Upper lobe of right lung (tissue), 1 donor: ENCODE data around the gene ZBTB46. TPM values are rescaled to one million over a fixed set of nuclear protein-coding genes. Genes with fewer than 3 reads are reported as not detected.

Experiments used
- ATAC-seq: fragments of 200-7000 bp; cut with Tn5 transposase; one replicate; pipeline ENCODE4 v1.9.1; 2020; ENCODE audit warnings: mild to moderate bottlenecking, moderate library complexity
- DNase-seq: peaks from one replicate; pipeline ENCODE4 v3.0.0-alpha.2; 2020
- H3K27ac ChIP-seq: fragments of 200-600 bp; one replicate; pipeline ENCODE4 v1.8.0; 2022
- H3K27me3 ChIP-seq: fragments of 200-600 bp; one replicate; pipeline ENCODE4 v1.8.0; 2022; ENCODE audit warnings: mild to moderate bottlenecking
- H3K36me3 ChIP-seq: fragments of 200-600 bp; one replicate; pipeline ENCODE4 v1.8.0; 2022
- H3K4me1 ChIP-seq: fragments of 200-600 bp; one replicate; pipeline ENCODE4 v1.8.0; 2022
- H3K4me3 ChIP-seq: fragments of 200-600 bp; one replicate; pipeline ENCODE4 v1.8.0; 2022; ENCODE audit warnings: mild to moderate bottlenecking
- H3K9me3 ChIP-seq: fragments of 200-600 bp; one replicate; pipeline ENCODE4 v1.8.0; 2022
- intact Hi-C: fragments of 100-400 bp; cut with DNase I; formaldehyde crosslinking; loops from one replicate; pipeline ENCODE4 v1.11.0; 2022
- total RNA-seq: library from RNA; stranded (reverse); fragmentation: NEBNext Ultra II Directional; extraction: Animal tissue kit (Norgen Biotek cat#: 25700); gene quantifications from one replicate; pipeline ENCODE4 v1.2.1, GENCODE V29; 2021
- TF ChIP-seq, protein P1 (sequence below): fragments of 200-600 bp; IDR thresholded peaks from one replicate; pipeline ENCODE4 v1.8.0; 2022; ENCODE audit warnings: antibody characterized with exemption
- donor health status: DM: no; HTN: yes; CAD: no; lungs with severe emphysema.

The ZBTB46 gene
- total RNA-seq, 1 donor from 2014 or later, result 19.7 TPM

DNA sequence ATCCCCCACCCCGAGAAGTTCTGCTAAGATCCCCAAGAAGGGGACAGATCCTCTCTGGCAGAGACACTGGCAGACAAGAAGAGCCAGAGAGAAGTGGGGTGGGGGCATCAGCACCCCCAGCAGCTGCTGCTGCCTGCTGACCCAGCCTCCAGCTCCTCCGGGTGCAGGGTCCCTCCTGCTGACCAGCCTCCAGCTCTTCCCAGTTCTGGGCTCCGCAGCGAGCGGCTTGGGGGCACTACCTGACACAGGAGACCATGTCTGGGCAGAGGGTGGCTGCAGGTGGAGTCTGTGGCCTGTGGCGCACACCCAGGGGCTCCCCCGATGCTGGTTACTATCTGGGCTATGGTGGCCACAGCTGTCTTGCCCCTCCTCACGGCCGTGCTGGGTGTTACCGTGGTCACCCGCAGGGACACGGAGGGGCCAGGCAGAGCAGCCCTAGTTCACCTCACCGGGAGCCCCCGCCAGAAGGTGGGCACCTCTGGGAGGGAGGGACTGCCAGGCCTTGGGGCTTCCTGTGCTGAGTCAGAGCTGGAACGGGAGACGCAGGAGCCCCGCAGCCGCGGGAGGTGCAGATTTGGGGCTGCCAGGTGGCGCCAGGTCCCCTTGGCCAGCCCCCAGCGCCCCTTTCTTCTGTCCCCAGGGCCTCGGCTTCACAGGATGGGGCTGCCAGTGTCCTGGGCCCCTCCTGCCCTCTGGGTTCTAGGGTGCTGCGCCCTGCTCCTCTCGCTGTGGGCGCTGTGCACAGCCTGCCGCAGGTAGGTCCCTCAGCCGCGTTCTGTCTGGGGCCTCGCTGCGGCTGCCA, 94.0 kb downstream of the ZBTB46 start:
- TF ChIP-seq, protein P1, sequence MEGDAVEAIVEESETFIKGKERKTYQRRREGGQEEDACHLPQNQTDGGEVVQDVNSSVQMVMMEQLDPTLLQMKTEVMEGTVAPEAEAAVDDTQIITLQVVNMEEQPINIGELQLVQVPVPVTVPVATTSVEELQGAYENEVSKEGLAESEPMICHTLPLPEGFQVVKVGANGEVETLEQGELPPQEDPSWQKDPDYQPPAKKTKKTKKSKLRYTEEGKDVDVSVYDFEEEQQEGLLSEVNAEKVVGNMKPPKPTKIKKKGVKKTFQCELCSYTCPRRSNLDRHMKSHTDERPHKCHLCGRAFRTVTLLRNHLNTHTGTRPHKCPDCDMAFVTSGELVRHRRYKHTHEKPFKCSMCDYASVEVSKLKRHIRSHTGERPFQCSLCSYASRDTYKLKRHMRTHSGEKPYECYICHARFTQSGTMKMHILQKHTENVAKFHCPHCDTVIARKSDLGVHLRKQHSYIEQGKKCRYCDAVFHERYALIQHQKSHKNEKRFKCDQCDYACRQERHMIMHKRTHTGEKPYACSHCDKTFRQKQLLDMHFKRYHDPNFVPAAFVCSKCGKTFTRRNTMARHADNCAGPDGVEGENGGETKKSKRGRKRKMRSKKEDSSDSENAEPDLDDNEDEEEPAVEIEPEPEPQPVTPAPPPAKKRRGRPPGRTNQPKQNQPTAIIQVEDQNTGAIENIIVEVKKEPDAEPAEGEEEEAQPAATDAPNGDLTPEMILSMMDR, result no peak
- ATAC-seq (no peak), DNase-seq (peak; percentile 69)
- Histone ChIP-seq H3K9me3 (no peaks in the 10 kb centered on the region), H3K36me3 (peaks cover 33% of the 10 kb centered on the region), H3K27me3 (no peaks in the 10 kb centered on the region), H3K4me1 (peaks cover 30% of the 10 kb centered on the region), H3K27ac (peak overlapping the region; percentile 30), H3K4me3 (peak overlapping the region; percentile 61)
- intact Hi-C loops, result no loop called here

DNA sequence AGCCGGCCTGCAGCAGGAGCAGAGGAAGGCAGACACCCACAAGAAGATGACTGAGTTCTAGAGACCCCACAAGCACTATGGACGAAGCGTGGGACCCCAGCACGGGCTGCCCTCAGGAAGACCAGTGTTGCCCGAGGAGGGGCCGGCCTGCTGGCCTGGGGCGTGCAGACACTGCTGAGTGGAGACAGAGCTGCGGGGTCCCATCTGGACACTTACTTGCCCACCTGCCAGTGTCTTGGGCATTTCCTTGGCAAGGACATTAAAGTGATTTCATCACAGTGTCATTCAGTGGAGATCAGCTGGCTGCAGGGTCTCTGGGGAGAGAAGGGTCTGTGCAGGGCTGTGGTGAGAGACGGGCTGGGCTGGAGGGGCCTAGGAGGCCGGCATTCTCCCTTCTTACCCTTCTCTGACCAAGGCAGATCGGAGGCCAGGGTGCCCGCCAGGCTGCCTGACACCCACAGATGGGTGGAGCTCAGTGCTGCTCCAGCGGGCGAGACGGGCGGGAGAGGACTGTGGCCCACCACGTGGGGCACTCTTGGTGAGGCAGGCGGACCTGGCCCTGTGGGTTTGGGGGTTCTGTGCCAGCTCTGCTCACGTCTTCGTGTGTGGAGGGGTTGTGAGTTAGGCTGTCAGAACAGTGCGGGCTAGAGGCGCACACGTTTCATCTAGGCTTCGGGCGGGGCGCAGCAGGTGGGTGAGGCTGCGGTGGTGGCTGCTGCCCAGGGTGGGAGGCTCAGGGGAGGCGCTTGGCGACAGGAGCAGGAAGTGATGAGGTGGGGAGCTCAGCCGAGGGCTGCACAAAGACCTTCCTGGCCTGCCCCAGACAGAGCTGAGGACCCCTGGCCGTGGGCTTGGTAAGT, 95.0 kb downstream of the ZBTB46 start, which contains the start of gene LIME1:
Gene LIME1, plus strand, starts transcription at position 806 of the 860 bp plus-strand sequence. CDS start 886 bp downstream, outside the sequence.
- H3K9me3 ChIP-seq, result no peaks in the 10 kb centered on the region
- ATAC-seq (no peak), DNase-seq (peak; percentile 69)
- H3K27ac ChIP-seq, result peak within 1 kb of the TSS; percentile 30
- peaks cover 27% of the 10 kb centered on the region for H3K36me3 ChIP-seq
- peak within 1 kb of the TSS; percentile 61 for H3K4me3 ChIP-seq
- peaks cover 22% of the 10 kb centered on the region for H3K4me1 ChIP-seq
- no peaks in the 10 kb centered on the region for H3K27me3 ChIP-seq
- intact Hi-C loops, result no loop called here
- TF ChIP-seq, protein P1, result no peak

DNA sequence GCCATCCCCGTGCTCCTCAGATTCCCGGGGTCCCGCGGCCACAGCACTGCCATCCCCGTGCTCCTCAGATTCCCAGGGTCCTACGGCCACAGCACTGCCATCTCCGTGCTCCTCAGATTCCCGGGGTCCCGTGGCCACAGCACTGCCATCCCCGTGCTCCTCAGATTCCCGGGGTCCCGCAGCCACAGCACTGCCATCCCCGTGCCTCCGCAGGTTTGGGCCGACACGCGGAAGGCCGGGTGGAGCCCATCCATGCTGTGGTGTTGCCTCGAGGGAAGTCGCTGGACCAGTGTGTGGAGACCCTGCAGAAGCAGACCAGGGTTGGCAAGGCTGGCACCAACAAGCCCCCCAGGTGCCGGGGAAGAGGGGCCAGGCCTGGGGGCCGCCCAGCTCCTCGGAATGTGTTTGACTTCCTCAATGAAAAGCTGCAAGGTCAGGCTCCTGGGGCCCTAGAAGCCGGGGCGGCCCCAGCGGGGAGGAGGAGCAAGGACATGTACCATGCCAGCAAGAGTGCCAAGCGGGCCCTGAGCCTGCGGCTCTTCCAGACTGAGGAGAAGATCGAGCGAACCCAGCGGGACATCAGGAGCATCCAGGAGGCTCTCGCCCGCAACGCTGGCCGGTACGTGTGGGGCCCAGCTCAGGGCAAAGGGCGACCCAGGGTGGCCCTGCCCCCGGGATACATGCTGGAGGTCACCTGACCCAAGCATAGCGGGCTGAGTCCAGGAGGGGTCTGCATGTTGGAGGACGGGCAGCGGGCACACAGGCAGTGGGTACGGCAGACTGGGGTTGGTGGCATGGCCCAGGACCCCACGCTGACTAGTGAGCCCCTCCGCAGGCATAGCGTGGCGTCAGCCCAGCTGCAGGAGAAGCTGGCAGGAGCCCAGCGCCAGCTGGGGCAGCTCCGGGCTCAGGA, 95.9 kb downstream of the ZBTB46 start:
- Histone ChIP-seq H3K27me3 (no peaks in the 10 kb centered on the region), H3K4me3 (no peak overlapping the region), H3K4me1 (peaks cover 19% of the 10 kb centered on the region), H3K36me3 (peaks cover 27% of the 10 kb centered on the region), H3K9me3 (no peaks in the 10 kb centered on the region), H3K27ac (no peak overlapping the region)
- TF ChIP-seq, protein P1, result no peak
- ATAC-seq, result no peak
- intact Hi-C loops, result no loop called here
- no peak for DNase-seq

DNA sequence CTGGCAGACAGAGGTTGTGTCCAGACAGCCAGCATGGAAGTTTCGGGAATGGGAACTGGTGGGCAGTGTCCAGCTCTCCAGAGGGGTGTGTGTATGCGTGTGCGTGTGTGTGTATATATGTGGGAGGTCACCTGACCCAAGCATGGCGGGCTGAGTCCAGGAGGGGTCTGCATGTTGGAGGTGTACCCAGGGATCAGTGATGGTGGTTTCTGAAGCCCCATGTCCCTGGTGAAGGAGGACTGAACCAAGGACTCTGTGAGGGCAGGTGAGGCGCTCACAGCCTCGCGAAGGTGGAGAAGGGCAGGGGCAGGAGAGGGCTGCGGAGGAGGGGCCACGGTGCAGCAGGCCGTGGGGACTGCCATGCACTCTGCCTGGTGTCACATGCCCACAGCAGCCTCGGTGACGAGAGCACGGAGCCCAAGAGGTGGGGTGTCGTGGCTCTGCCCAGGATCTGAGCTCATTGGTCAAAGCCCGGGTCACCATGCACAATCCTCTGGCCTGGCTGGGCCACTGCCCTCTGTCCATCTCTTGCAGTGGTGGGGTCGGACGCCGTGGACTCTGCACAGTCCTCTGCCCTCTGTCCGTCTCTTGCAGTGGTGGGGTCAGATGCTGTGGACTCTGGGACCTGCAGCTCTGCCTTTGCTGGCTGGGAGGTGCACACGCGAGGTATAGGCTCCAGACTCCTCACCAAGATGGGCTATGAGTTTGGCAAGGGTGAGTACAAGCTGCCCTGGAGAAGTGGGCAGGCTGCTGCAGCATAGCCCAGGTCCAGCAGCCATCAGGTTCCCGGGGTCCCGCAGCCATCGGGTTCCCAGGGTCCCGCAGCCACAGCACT, 96.7 kb downstream of the ZBTB46 start:
- Histone ChIP-seq H3K27me3 (no peaks in the 10 kb centered on the region), H3K4me3 (no peak overlapping the region), H3K4me1 (peaks cover 19% of the 10 kb centered on the region), H3K9me3 (no peaks in the 10 kb centered on the region), H3K27ac (no peak overlapping the region), H3K36me3 (peaks cover 27% of the 10 kb centered on the region)
- no peak for ATAC-seq
- TF ChIP-seq, protein P1, result no peak
- intact Hi-C loops, result no loop called here
- DNase-seq, result no peak
